ENCODE measurements around the gene RSPH6A. TPM values are rescaled to one million over a fixed set of nuclear protein-coding genes. Genes with fewer than 3 reads are reported as not detected.
"Not testable (repeated sequence)": the region's sequence is repeated elsewhere in the genome, so short reads cannot be mapped to it uniquely, and the experiment has no call there.

RSPH6A gene
- total RNA-seq, 1 donor from 2014 or later: 0.23 TPM

- Mint-ChIP-seq H3K4me3 (ENCODE audit: low read depth) (no peak overlapping the region), H3K9me3 (no peaks in the 10 kb centered on the region), H3K27me3 (ENCODE audit: low read depth) (peaks cover 8% of the 10 kb centered on the region), H3K36me3 (ENCODE audit: low read depth) (no peaks in the 10 kb centered on the region), H3K27ac (no peak overlapping the region), H3K4me1 (ENCODE audit: low read depth) (peaks cover 9% of the 10 kb centered on the region)
- no peak for DNase-seq (ENCODE audit: low spot score)
- intact Hi-C loops (cut with micrococcal nuclease): no loop called here
Observed at GRCh38 chr19:45805719-45806118, 9.4 kb downstream of the RSPH6A start.

DNA sequence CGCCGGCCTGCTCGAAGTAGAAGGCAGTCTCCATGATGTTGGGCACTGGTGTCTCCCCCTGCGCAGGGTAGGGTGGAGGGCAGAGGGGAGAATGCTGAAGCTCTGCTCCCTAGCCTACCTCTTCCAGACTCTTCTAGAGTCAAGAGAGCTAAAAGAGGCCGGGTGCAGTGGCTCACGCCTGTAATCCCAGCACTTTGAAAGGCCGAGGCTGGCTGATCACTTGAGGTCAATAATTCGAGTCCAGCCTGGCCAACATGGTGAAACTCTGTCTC is 10.2 kb downstream of the RSPH6A start:
- peaks cover 10% of the 10 kb centered on the region for H3K27me3 Mint-ChIP-seq (ENCODE audit: low read depth)
- H3K4me1 Mint-ChIP-seq (ENCODE audit: low read depth): peaks cover 5% of the 10 kb centered on the region
- no peak overlapping the region for H3K27ac Mint-ChIP-seq
- H3K36me3 Mint-ChIP-seq (ENCODE audit: low read depth): no peaks in the 10 kb centered on the region
- no peak overlapping the region for H3K4me3 Mint-ChIP-seq (ENCODE audit: low read depth)
- intact Hi-C loops (cut with micrococcal nuclease): no loop called here
- no peaks in the 10 kb centered on the region for H3K9me3 Mint-ChIP-seq
- no peak for DNase-seq (ENCODE audit: low spot score)

GRCh38 chr19:45804140-45804958 is 10.8 kb downstream of the RSPH6A start:
- peaks cover 1% of the 10 kb centered on the region for H3K4me1 Mint-ChIP-seq (ENCODE audit: low read depth)
- H3K9me3 Mint-ChIP-seq: no peaks in the 10 kb centered on the region
- H3K27ac Mint-ChIP-seq: no peak overlapping the region
- DNase-seq (ENCODE audit: low spot score): no peak
- H3K27me3 Mint-ChIP-seq (ENCODE audit: low read depth): peaks cover 10% of the 10 kb centered on the region
- intact Hi-C loops (cut with micrococcal nuclease): no loop called here
- no peak overlapping the region for H3K4me3 Mint-ChIP-seq (ENCODE audit: low read depth)
- no peaks in the 10 kb centered on the region for H3K36me3 Mint-ChIP-seq (ENCODE audit: low read depth)

DNA sequence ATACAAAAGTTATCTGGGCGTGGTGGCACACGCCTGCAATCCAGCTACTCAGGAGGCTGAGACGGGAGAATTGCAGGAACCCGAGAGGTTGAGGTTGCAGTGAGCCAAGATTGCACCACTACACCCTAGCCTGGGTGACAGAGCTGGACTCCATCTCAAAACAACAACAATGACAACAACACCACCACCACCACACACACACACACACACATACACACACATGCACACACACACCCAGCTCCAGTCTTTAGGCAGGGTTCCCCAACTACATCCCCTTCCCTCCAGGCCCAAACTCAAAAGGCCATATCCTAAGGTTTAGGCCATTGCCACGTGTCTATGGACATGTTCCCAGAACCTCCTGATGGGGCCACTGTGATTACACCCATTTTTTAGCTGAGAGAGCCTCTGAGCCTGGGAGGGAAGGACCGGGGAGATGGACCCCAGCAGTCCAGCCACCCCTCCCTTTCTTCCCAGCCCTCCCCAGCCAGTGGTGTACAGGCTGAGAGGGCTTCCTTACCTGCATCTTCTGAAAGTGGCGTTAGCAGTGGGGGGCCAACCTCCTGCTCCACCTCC is 13.4 kb downstream of the RSPH6A start:
- intact Hi-C loops (cut with micrococcal nuclease): no loop called here
- Mint-ChIP-seq H3K36me3 (ENCODE audit: low read depth) (no peaks in the 10 kb centered on the region), H3K27ac (no peak overlapping the region)

GRCh38 chr19:45800070-45800553 is 15.0 kb downstream of the RSPH6A start:
- no peak for DNase-seq (ENCODE audit: low spot score)
- H3K4me1 Mint-ChIP-seq (ENCODE audit: low read depth): peaks cover 4% of the 10 kb centered on the region
- no peak overlapping the region for H3K27ac Mint-ChIP-seq
- H3K9me3 Mint-ChIP-seq: no peaks in the 10 kb centered on the region
- H3K36me3 Mint-ChIP-seq (ENCODE audit: low read depth): no peaks in the 10 kb centered on the region
- intact Hi-C loops (cut with micrococcal nuclease): no loop called here
- H3K4me3 Mint-ChIP-seq (ENCODE audit: low read depth): no peak overlapping the region
- H3K27me3 Mint-ChIP-seq (ENCODE audit: low read depth): peaks cover 30% of the 10 kb centered on the region

More for the DNA sequence above, 13.4 kb downstream of the RSPH6A start:
- no peak for DNase-seq (ENCODE audit: low spot score)
- Mint-ChIP-seq H3K4me3 (ENCODE audit: low read depth) (no peak overlapping the region), H3K27me3 (ENCODE audit: low read depth) (peaks cover 17% of the 10 kb centered on the region), H3K9me3 (no peaks in the 10 kb centered on the region), H3K4me1 (ENCODE audit: low read depth) (peaks cover 4% of the 10 kb centered on the region)

DNA sequence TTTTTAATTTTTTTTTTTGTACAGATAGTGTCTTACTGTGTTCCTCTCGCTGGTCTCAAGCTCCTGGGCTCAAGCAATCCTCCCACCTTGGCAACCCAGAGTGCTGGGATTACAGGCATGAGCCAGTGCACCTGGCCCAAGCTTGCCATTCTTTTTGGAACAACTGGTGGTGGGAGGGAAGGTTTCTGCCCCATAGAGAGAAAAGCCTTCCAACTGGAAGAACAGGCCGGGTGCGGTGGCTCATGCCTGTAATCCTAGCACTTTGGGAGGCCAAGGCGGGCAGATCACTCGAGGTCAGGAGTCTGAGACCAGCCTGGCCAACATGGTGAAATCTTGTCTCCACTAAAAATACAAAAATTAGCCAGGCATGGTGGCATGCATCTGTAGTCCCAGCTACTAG is 15.6 kb downstream of the RSPH6A start:
- H3K4me3 Mint-ChIP-seq (ENCODE audit: low read depth); H3K9me3 Mint-ChIP-seq; H3K36me3 Mint-ChIP-seq (ENCODE audit: low read depth); H3K4me1 Mint-ChIP-seq (ENCODE audit: low read depth); H3K27ac Mint-ChIP-seq; DNase-seq (ENCODE audit: low spot score): not testable (repeated sequence)
- H3K27me3 Mint-ChIP-seq (ENCODE audit: low read depth): peaks cover 36% of the 10 kb centered on the region
- intact Hi-C loops (cut with micrococcal nuclease): loop anchor here (1.0 kb wide), 1 partner anchor 29 kb away; no protein-coding TSS in a partner anchor

- Mint-ChIP-seq H3K36me3 (ENCODE audit: low read depth) (no peaks in the 10 kb centered on the region), H3K4me1 (ENCODE audit: low read depth) (peaks cover 4% of the 10 kb centered on the region), H3K4me3 (ENCODE audit: low read depth) (no peak overlapping the region), H3K27ac (no peak overlapping the region), H3K27me3 (ENCODE audit: low read depth) (peaks cover 37% of the 10 kb centered on the region), H3K9me3 (no peaks in the 10 kb centered on the region)
- intact Hi-C loops (cut with micrococcal nuclease): loop anchor here (1.0 kb wide), 1 partner anchor 29 kb away; no protein-coding TSS in a partner anchor
- peak; percentile 33 for DNase-seq (ENCODE audit: low spot score)
Observed at GRCh38 chr19:45798995-45799517, 16.1 kb downstream of the RSPH6A start.

DNA sequence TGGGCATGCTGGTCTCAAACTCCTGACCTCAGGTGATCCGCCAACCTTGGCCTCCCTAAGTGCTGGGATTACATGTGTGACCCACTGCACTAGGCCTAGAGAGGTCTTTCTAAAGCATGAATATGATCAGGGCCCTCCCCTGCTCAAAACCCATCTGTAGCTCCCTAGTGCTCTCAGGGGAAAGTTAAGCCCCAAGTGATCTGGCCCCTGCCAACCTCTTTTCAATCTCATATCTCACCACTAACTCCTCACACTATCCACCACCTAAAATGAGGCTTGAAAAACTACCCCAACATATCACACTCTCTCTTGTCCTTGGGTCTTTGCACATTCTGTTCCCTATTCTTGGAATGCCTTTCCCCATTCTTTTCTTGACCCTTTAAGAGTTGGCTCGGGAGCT is 20.5 kb downstream of the RSPH6A start:
- H3K4me1 Mint-ChIP-seq (ENCODE audit: low read depth): peaks cover 30% of the 10 kb centered on the region
- no peak overlapping the region for H3K4me3 Mint-ChIP-seq (ENCODE audit: low read depth)
- no peaks in the 10 kb centered on the region for H3K9me3 Mint-ChIP-seq
- H3K27ac Mint-ChIP-seq: no peak overlapping the region
- peaks cover 20% of the 10 kb centered on the region for H3K36me3 Mint-ChIP-seq (ENCODE audit: low read depth)
- no peak for DNase-seq (ENCODE audit: low spot score)
- peaks cover 34% of the 10 kb centered on the region for H3K27me3 Mint-ChIP-seq (ENCODE audit: low read depth)
- intact Hi-C loops (cut with micrococcal nuclease): no loop called here

DNA sequence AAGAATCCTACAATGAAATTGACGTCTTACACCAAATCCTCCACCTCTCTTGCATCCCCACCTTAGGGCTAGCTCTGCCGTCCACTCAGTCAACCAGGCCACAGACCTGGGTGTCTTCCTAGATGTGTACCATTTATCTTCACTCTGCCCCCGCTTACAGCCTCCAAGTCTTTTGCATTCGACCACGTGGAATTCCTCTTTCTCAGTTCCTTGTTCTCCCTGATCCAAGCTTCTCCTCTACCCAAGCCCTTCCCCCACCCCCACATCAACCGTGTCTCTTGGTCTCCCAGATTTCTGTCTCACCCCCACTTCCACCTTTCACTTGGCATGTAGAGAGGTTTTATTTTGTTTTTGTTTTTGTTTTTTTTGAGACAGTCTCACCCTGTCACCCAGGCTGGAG is 21.2 kb downstream of the RSPH6A start:
- Mint-ChIP-seq H3K9me3 (no peaks in the 10 kb centered on the region), H3K4me1 (ENCODE audit: low read depth) (peaks cover 26% of the 10 kb centered on the region), H3K27ac (peak overlapping the region; percentile 43), H3K27me3 (ENCODE audit: low read depth) (peaks cover 34% of the 10 kb centered on the region), H3K36me3 (ENCODE audit: low read depth) (peaks cover 28% of the 10 kb centered on the region), H3K4me3 (ENCODE audit: low read depth) (peak overlapping the region; percentile 34)
- intact Hi-C loops (cut with micrococcal nuclease): loop anchor here (2.0 kb wide), 1 partner anchor 25 kb away; the partner anchor contains the start of gene SIX5
- DNase-seq (ENCODE audit: low spot score): no peak

DNA sequence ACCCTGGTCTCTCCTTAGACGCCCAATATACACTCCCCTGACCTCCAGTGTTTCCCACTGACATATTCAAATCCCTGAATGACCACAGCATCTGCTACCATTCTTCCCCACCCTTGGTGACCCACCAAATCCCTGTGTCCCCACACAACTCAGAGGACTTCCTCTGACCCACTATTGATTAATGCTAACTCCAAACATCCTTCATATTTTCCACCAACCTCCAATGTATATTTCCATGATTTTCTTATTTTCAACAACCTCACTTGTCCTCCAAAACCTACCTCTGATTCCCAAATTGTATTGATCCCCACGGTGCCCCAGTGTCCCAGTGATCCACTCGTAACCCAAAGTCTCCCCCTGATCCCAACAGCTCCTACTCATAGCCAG is 21.9 kb downstream of the RSPH6A start:
- peaks cover 41% of the 10 kb centered on the region for H3K27me3 Mint-ChIP-seq (ENCODE audit: low read depth)
- no peak for DNase-seq (ENCODE audit: low spot score)
- intact Hi-C loops (cut with micrococcal nuclease): loop anchor here (2.0 kb wide), 1 partner anchor 24 kb away; the partner anchor contains the start of gene SIX5
- peaks cover 27% of the 10 kb centered on the region for H3K4me1 Mint-ChIP-seq (ENCODE audit: low read depth)
- peaks cover 35% of the 10 kb centered on the region for H3K36me3 Mint-ChIP-seq (ENCODE audit: low read depth)
- no peaks in the 10 kb centered on the region for H3K9me3 Mint-ChIP-seq
- H3K4me3 Mint-ChIP-seq (ENCODE audit: low read depth): peak overlapping the region; percentile 66
- H3K27ac Mint-ChIP-seq: peak overlapping the region; percentile 62

DNA sequence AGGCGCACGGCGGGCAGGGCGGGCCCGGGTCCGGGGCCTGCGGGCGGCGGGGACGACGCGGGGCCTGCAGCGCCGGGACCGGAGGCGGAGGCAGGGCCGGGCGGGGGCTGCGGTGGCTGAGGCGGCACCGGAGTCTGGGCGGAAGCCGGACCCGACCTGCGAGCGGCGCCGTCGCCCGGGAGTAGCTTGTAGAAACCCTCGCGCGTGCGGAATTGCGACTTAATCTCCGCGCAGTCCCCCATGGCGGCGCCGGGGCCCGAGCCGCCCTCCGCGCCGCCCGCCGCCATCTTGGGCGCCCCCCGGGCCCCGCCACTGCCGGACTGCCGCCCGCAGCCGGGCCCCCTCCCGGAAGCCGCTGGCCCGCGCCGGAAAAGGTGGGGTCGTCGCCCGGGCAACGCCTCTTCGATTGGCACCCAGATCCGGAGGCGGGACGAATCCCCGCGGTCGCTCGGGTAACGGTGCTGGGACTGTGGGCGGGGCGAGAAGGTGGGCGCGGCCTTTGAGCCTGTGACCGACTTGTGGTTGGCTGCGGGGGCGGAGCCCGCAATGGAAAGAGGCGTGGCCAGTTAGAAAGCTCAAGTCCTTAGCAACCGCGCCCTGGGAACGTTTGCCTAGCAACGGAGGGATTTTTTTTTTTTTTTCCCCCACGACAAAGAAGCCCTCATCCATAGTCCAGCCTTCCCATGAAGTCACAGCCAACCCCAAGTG is 22.5 kb downstream of the RSPH6A start, which contains the start of gene DMWD:
Gene DMWD, minus strand, starts transcription at position 376 of the 708 bp plus-strand sequence. Its CDS starts 89 bp downstream, at position 287.
- H3K36me3 Mint-ChIP-seq (ENCODE audit: low read depth): peaks cover 40% of the 10 kb centered on the region
- H3K27ac Mint-ChIP-seq: peak within 1 kb of the TSS; percentile 72
- DNase-seq (ENCODE audit: low spot score): peak; percentile 99
- peaks cover 41% of the 10 kb centered on the region for H3K27me3 Mint-ChIP-seq (ENCODE audit: low read depth)
- H3K4me1 Mint-ChIP-seq (ENCODE audit: low read depth): peaks cover 27% of the 10 kb centered on the region
- intact Hi-C loops (cut with micrococcal nuclease): loop anchor here (1.0 to 2.0 kb wide), 2 partner anchors 13 to 24 kb away; partner anchors contain the start of gene SIX5
- no peaks in the 10 kb centered on the region for H3K9me3 Mint-ChIP-seq
- peak within 1 kb of the TSS; percentile 87 for H3K4me3 Mint-ChIP-seq (ENCODE audit: low read depth)

GRCh38 chr19:45791744-45792469 is 23.2 kb downstream of the RSPH6A start:
- Mint-ChIP-seq H3K4me3 (ENCODE audit: low read depth) (peak overlapping the region; percentile 87), H3K4me1 (ENCODE audit: low read depth) (peaks cover 27% of the 10 kb centered on the region), H3K27ac (peak overlapping the region; percentile 72), H3K9me3 (no peaks in the 10 kb centered on the region), H3K27me3 (ENCODE audit: low read depth) (peaks cover 40% of the 10 kb centered on the region), H3K36me3 (ENCODE audit: low read depth) (peaks cover 47% of the 10 kb centered on the region)
- intact Hi-C loops (cut with micrococcal nuclease): loop anchor here (1.0 to 2.0 kb wide), 2 partner anchors 13 to 23 kb away; partner anchors contain the start of gene SIX5
- no peak for DNase-seq (ENCODE audit: low spot score)
